HepG2 (cell line): ENCODE measurements around the gene STIP1. TPM values are rescaled to one million over a fixed set of nuclear protein-coding genes. Genes with fewer than 3 reads are reported as not detected.
A peak's percentile ranks its signal among the peaks of the same experiment; 100 is the strongest.

ENCODE experiments used
- AFF4 ChIP-seq: sonication (generic); formaldehyde crosslinking; IDR thresholded peaks from 2 replicates; pipeline ENCODE4 v1.4.0; 2020; ENCODE audit warnings: missing genetic modification reagents
- CENPT ChIP-seq: sonication (generic); formaldehyde crosslinking; IDR thresholded peaks from 2 replicates; pipeline ENCODE4 v1.8.0; 2022; ENCODE audit warnings: low read depth, mild to moderate bottlenecking, moderate library complexity, missing genetic modification reagents
- FOSL1 ChIP-seq: sonication (generic); formaldehyde crosslinking; IDR thresholded peaks from 2 replicates; pipeline ENCODE4 v1.9.0; 2021; ENCODE audit warnings: missing genetic modification reagents, borderline replicate concordance
- GFI1 ChIP-seq: sonication (generic); formaldehyde crosslinking; IDR thresholded peaks from 2 replicates; pipeline ENCODE4 v1.5.0; 2020; ENCODE audit warnings: missing genetic modification reagents, mild to moderate bottlenecking, borderline replicate concordance
- MEF2D ChIP-seq: sonication (generic); formaldehyde crosslinking; IDR thresholded peaks from 2 replicates; pipeline ENCODE4 v1.5.1; 2020; ENCODE audit warnings: mild to moderate bottlenecking, missing genetic modification reagents
- NCOA2 ChIP-seq: sonication (generic); formaldehyde crosslinking; IDR thresholded peaks from 2 replicates; pipeline ENCODE4 v1.8.0; 2022; ENCODE audit warnings: inconsistent platforms
- NFYC ChIP-seq: IDR thresholded peaks from 2 replicates; pipeline ENCODE4 v1.6.1; 2016; ENCODE audit warnings: missing genetic modification reagents, missing compliant biosample characterization
- RFXAP ChIP-seq: sonication (generic); formaldehyde crosslinking; IDR thresholded peaks from 2 replicates; pipeline ENCODE4 v1.4.0; 2020; ENCODE audit warnings: missing genetic modification reagents, borderline replicate concordance
- SMAD1 ChIP-seq: sonication (generic); formaldehyde crosslinking; IDR thresholded peaks from 2 replicates; pipeline ENCODE4 v1.4.0; 2020; ENCODE audit warnings: missing genetic modification reagents, low read depth, mild to moderate bottlenecking, borderline replicate concordance
- SP4 ChIP-seq: sonication (generic); formaldehyde crosslinking; IDR thresholded peaks from 2 replicates; pipeline ENCODE4 v1.8.1; 2023; ENCODE audit warnings: mild to moderate bottlenecking, missing genetic modification reagents
- TCF12 ChIP-seq, 2 experiments: fragments of 450-650 bp in 1 of 2; sonication (generic) in 1 of 2; formaldehyde crosslinking in 1 of 2; IDR thresholded peaks; 2 replicates each; pipeline versions ENCODE4 v1.6.1 to v1.8.0; 2017 to 2022; ENCODE audit warnings: antibody characterized with exemption in 1 of 2, mild to moderate bottlenecking in 1 of 2, missing genetic modification reagents in 1 of 2, moderate library complexity in 1 of 2
- THAP7 ChIP-seq: sonication (generic); formaldehyde crosslinking; IDR thresholded peaks from 2 replicates; pipeline ENCODE4 v1.8.1; 2023; ENCODE audit warnings: mild to moderate bottlenecking, missing genetic modification reagents
- ZFP90 ChIP-seq: sonication (generic); formaldehyde crosslinking; IDR thresholded peaks from 2 replicates; pipeline ENCODE4 v1.8.0; 2022; ENCODE audit warnings: missing genetic modification reagents, mild to moderate bottlenecking, inconsistent platforms, borderline replicate concordance
- ZGPAT ChIP-seq: IDR thresholded peaks from 2 replicates; pipeline ENCODE4 v1.6.1; 2016; ENCODE audit warnings: mild to moderate bottlenecking
- ZKSCAN1 ChIP-seq: fragments of 150-350 bp; IDR thresholded peaks from 2 replicates; pipeline ENCODE4 v1.6.1; 2014; ENCODE audit warnings: low read length
- ZNF232 ChIP-seq: sonication (generic); formaldehyde crosslinking; IDR thresholded peaks from 2 replicates; pipeline ENCODE4 v1.4.0; 2020; ENCODE audit warnings: missing genetic modification reagents, borderline replicate concordance
- ZNF234 ChIP-seq: sonication (generic); formaldehyde crosslinking; conservative IDR thresholded peaks from 2 replicates; pipeline ENCODE4 v1.5.1; 2020; ENCODE audit warnings: mild to moderate bottlenecking, missing genetic modification reagents
- ZNF274 ChIP-seq: sonication (generic); formaldehyde crosslinking; IDR thresholded peaks from 2 replicates; pipeline ENCODE4 v1.5.1; 2020; ENCODE audit warnings: mild to moderate bottlenecking, missing genetic modification reagents
- ZNF333 ChIP-seq: sonication (generic); formaldehyde crosslinking; IDR thresholded peaks from 2 replicates; pipeline ENCODE4 v1.4.0; 2020; ENCODE audit warnings: mild to moderate bottlenecking, missing genetic modification reagents, borderline replicate concordance
- ZNF33A ChIP-seq: sonication (generic); formaldehyde crosslinking; IDR thresholded peaks from 2 replicates; pipeline ENCODE4 v1.5.1; 2020; ENCODE audit warnings: missing genetic modification reagents, mild to moderate bottlenecking, moderate library complexity, borderline replicate concordance
- ZNF414 ChIP-seq: sonication (generic); formaldehyde crosslinking; IDR thresholded peaks from 2 replicates; pipeline ENCODE4 v1.5.0; 2020; ENCODE audit warnings: missing genetic modification reagents
- ZNF552 ChIP-seq: sonication (generic); formaldehyde crosslinking; IDR thresholded peaks from 2 replicates; pipeline ENCODE4 v1.9.0; 2022; ENCODE audit warnings: missing genetic modification reagents, mild to moderate bottlenecking, borderline replicate concordance
- polyA plus RNA-seq, 8 experiments: library from polyadenylated mRNA; depleted of rRNA in 3 of 8; stranded (reverse) in 7 of 8; unstranded in 1 of 8; fragments of >200 nt; fragmentation: Illumina TruSeq in 4 of 8; extraction: Trizol in 4 of 8; gene quantifications; 2 replicates each; pipeline versions ENCODE4 v1.2.1 to v1.2.3, GENCODE V29; 2011 to 2016; ENCODE audit warnings: low read depth in 4 of 8, missing spikeins in 1 of 8, mixed read lengths in 1 of 8; ENCODE audit not compliant: insufficient read depth in 1 of 8
- total RNA-seq, 5 experiments: library from RNA; depleted of rRNA; stranded (reverse); fragments of >200 nt; fragmentation: Illumina TruSeq; extraction: Trizol; gene quantifications; 2 replicates each; pipeline ENCODE4 v1.2.3, GENCODE V29; 2016; ENCODE audit warnings: low read depth in 1 of 5

STIP1 gene
- total and polyA plus RNA-seq, 2 of the 13 experiments (the other 11 are each of a cell fraction or from before 2014, with no cell fraction given), result 81.1 to 217 TPM

GRCh38 chr11:64240435-64241240 is 54.7 kb downstream of the STIP1 start, which contains the start of gene FKBP2 (continued):
- TF ChIP-seq AFF4, result no peak
- TF ChIP-seq ZNF33A (CRISPR knock-in tag), result 0 out of 2 replicates have a peak, but pooled peaks have one; percentile 58
- peak; percentile 64; the same call in 1 of the 2 replicates for TF ChIP-seq RFXAP (CRISPR knock-in tag)
- TF ChIP-seq GFI1 (CRISPR knock-in tag), result no peak
- no peak; the same call in 1 of the 2 replicates for TF ChIP-seq ZNF232 (CRISPR knock-in tag)
- peak; percentile 86 for TF ChIP-seq SP4 (CRISPR knock-in tag)
- TF ChIP-seq ZNF414 (CRISPR knock-in tag), result peak; percentile 22; the same call in 1 of the 2 replicates
- TF ChIP-seq FOSL1, result peak; percentile 27; the same call in 1 of the 2 replicates
- no peak for TF ChIP-seq THAP7 (CRISPR knock-in tag)
- TF ChIP-seq ZNF333, result no peak; the same call in 1 of the 2 replicates
- no peak; the same call in 1 of the 2 replicates for TF ChIP-seq ZNF234
- no peak for TF ChIP-seq ZKSCAN1
- TF ChIP-seq ZGPAT (CRISPR knock-in tag), result peak; percentile 76; the same call in 1 of the 2 replicates
- TF ChIP-seq MEF2D (CRISPR knock-in tag), result 0 out of 2 replicates have a peak, but pooled peaks have one; percentile 25
- 0 out of 2 replicates have a peak, but pooled peaks have one; percentile 38 for TF ChIP-seq SMAD1 (CRISPR knock-in tag)
- TF ChIP-seq ZNF274 (CRISPR knock-in tag), result no peak
- peak; percentile 93 for TF ChIP-seq ZFP90
- TF ChIP-seq ZNF552 (CRISPR knock-in tag), result peak; percentile 73; the same call in 1 of the 2 replicates
- TF ChIP-seq TCF12 (IDR thresholded peaks at IDR 0.05), result no peak
- no peak for TF ChIP-seq TCF12 (CRISPR knock-in tag; IDR thresholded peaks at IDR 0.05)
- peak; percentile 52; the same call in 1 of the 2 replicates for TF ChIP-seq NCOA2 (CRISPR knock-in tag)
- TF ChIP-seq NFYC (CRISPR knock-in tag), result peak; percentile 86
- TF ChIP-seq CENPT (CRISPR knock-in tag), result no peak
